OCI-LY7 (cell line): Measurements from ENCODE around the gene CHST11. TPM values are rescaled to one million over a fixed set of nuclear protein-coding genes. Genes with fewer than 3 reads are reported as not detected.

Experiments used
- BruUV-seq: library from RNA; stranded (reverse); fragments of 400-500 nt; replicated peaks from 2 replicates; lab custom pipeline; 2021; lab: Mats Ljungman, UMichigan
- CTCF ChIA-PET: fragments of 300-600 bp; sonication (Branson Sonifier 250); formaldehyde crosslinking; loops from one replicate; lab custom pipeline; 2022; ENCODE audit warnings: antibody characterized with exemption; ENCODE audit not compliant: unreplicated experiment; lab: Charles Lee
- POLR2A ChIA-PET: fragments of 300-600 bp; sonication (Branson Sonifier 250); formaldehyde crosslinking; loops from one replicate; lab custom pipeline; 2022; ENCODE audit warnings: antibody characterized with exemption; lab: Charles Lee
- DNase-seq: peaks from one replicate; pipeline ENCODE4 v3.0.0-alpha.2; 2015; ENCODE audit warnings: low spot score
- H2AFZ ChIP-seq: fragments of 200-600 bp; sonication (generic), shearing (Covaris generic); 2 replicates; pipeline ENCODE4 v1.6.1; 2014; ENCODE audit warnings: mild to moderate bottlenecking, antibody characterized with exemption, low read length, moderate library complexity
- H3K27ac ChIP-seq: fragments of 200-600 bp; sonication (generic); 2 replicates; pipeline ENCODE4 v1.5.1; 2014; ENCODE audit warnings: mixed run types, low read depth, mild to moderate bottlenecking, moderate library complexity, low read length, inconsistent platforms; ENCODE audit not compliant: poor library complexity, severe bottlenecking
- H3K36me3 ChIP-seq: fragments of 200-600 bp; sonication (generic); 2 replicates; pipeline ENCODE4 v1.6.1; 2014; ENCODE audit warnings: mild to moderate bottlenecking, antibody characterized with exemption, low read length, moderate library complexity, mixed read lengths; ENCODE audit not compliant: insufficient read depth
- H3K4me1 ChIP-seq: fragments of 200-600 bp; sonication (generic); 2 replicates; pipeline ENCODE4 v1.5.1; 2014; ENCODE audit warnings: mild to moderate bottlenecking, low read length; ENCODE audit not compliant: insufficient read depth, poor library complexity, severe bottlenecking
- H3K4me2 ChIP-seq: fragments of 200-600 bp; sonication (generic); 2 replicates; pipeline ENCODE4 v1.6.1; 2014; ENCODE audit warnings: mild to moderate bottlenecking, low read length
- H3K4me3 ChIP-seq: fragments of 200-600 bp; sonication (generic); 2 replicates; pipeline ENCODE4 v1.5.1; 2014; ENCODE audit warnings: mild to moderate bottlenecking, low read depth, low read length; ENCODE audit not compliant: poor library complexity, severe bottlenecking
- H3K79me2 ChIP-seq: fragments of 200-600 bp; sonication (generic); 2 replicates; pipeline ENCODE4 v1.6.1; 2016; ENCODE audit warnings: low read depth, mild to moderate bottlenecking, low read length, moderate library complexity, mixed read lengths; ENCODE audit not compliant: insufficient read depth
- H3K9me2 ChIP-seq: fragments of 200-600 bp; sonication (generic); 2 replicates; pipeline ENCODE4 v1.6.1; 2016; ENCODE audit warnings: mild to moderate bottlenecking, low read length, mixed read lengths; ENCODE audit not compliant: insufficient read depth
- H3K9me3 ChIP-seq: fragments of 200-600 bp; sonication (generic); 2 replicates; pipeline ENCODE4 v1.6.1; 2014; ENCODE audit warnings: mild to moderate bottlenecking, mixed run types, low read length, mixed read lengths
- H4K20me1 ChIP-seq: fragments of 200-600 bp; sonication (generic); 2 replicates; pipeline ENCODE4 v1.6.1; 2014; ENCODE audit warnings: mild to moderate bottlenecking, antibody characterized with exemption, low read length, moderate library complexity, mixed read lengths; ENCODE audit not compliant: insufficient read depth
- EZH2phosphoT487 ChIP-seq: fragments of 200-600 bp; sonication (generic); IDR thresholded peaks from 2 replicates; pipeline ENCODE4 v1.6.1; 2018; ENCODE audit warnings: low read depth, borderline replicate concordance, mild to moderate bottlenecking, mixed run types, antibody characterized with exemption, low read length, moderate library complexity, mixed read lengths
- intact Hi-C: fragments of 100-400 bp; cut with micrococcal nuclease; formaldehyde crosslinking; loops from one replicate; pipeline ENCODE4 v1.10.0; 2022; ENCODE audit not compliant: unreplicated experiment
- total RNA-seq, 2 experiments: library from RNA; depleted of rRNA in 1 of 2; stranded (reverse); fragments of >200 nt in 1 of 2; shearing (Covaris generic) in 1 of 2; gene quantifications; 2 replicates each; pipeline ENCODE4 v1.2.3, GENCODE V29; 2014 to 2022
- TF ChIP-seq, protein P1 (sequence below): fragments of 200-600 bp; sonication (generic); conservative IDR thresholded peaks from 2 replicates; pipeline ENCODE4 v1.5.1; 2014; ENCODE audit warnings: mild to moderate bottlenecking, antibody characterized with exemption, low read length, moderate library complexity, mixed read lengths

The CHST11 gene
- total RNA-seq, 2 experiments from 2014 or later: 15.2 to 41.6 TPM

DNA sequence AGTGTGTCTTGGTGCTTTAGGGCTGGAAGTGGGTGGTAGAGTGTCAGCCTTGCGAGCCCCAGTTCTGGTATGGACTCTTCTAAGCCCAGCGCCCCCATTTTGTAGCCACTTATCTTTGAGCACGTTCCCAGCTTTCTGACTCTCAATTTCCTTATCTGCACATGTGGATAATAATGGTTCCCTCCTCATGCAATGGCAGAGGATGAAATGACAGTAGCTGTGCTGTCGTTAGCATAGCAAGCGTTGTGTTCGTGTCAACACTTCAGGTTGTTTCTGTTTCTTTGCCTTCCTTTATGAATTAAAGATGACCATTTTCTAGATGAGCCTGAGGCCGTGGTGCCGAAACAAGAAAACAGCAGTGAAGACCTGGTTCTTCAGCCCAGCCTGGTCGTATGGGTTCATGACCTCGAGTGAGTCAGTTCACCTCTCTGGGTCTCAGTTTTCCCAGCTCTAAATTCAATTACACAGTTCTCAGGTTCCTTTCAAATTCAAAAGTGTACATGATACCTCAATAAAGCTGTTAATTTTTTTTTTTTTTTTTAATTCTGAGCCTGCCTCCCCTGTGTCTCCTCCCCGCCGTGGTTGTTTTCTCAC lies 268.3 kb downstream of the CHST11 start:
- no peak for DNase-seq
- H3K9me2 ChIP-seq: no peaks in the 10 kb centered on the region
- no peak overlapping the region for H3K4me2 ChIP-seq
- POLR2A ChIA-PET: interaction anchor here (0.8 to 1.0 kb wide), 2 partner anchors 306 to 319 kb away, joined by 3 to 4 read pairs; no protein-coding TSS in a partner anchor
- intact Hi-C loops: no loop called here
- no peaks in the 10 kb centered on the region for H3K9me3 ChIP-seq
- no peak overlapping the region for H3K27ac ChIP-seq
- no peaks in the 10 kb centered on the region; the same call in 1 of the 2 replicates for H4K20me1 ChIP-seq
- H3K79me2 ChIP-seq: no peaks in the 10 kb centered on the region
- no peaks in the 10 kb centered on the region for H3K36me3 ChIP-seq
- no peak overlapping the region for H3K4me3 ChIP-seq
- CTCF ChIA-PET: no interaction called here
- H3K4me1 ChIP-seq: peaks cover 16% of the 10 kb centered on the region
- no TSS peak for BruUV-seq
- TF ChIP-seq, protein P1, sequence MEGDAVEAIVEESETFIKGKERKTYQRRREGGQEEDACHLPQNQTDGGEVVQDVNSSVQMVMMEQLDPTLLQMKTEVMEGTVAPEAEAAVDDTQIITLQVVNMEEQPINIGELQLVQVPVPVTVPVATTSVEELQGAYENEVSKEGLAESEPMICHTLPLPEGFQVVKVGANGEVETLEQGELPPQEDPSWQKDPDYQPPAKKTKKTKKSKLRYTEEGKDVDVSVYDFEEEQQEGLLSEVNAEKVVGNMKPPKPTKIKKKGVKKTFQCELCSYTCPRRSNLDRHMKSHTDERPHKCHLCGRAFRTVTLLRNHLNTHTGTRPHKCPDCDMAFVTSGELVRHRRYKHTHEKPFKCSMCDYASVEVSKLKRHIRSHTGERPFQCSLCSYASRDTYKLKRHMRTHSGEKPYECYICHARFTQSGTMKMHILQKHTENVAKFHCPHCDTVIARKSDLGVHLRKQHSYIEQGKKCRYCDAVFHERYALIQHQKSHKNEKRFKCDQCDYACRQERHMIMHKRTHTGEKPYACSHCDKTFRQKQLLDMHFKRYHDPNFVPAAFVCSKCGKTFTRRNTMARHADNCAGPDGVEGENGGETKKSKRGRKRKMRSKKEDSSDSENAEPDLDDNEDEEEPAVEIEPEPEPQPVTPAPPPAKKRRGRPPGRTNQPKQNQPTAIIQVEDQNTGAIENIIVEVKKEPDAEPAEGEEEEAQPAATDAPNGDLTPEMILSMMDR: no peak
- TF ChIP-seq EZH2phosphoT487: no peak
- no peak overlapping the region for H2AFZ ChIP-seq

- Histone ChIP-seq H3K79me2 (no peaks in the 10 kb centered on the region), H2AFZ (no peak overlapping the region), H3K9me2 (no peaks in the 10 kb centered on the region), H3K4me1 (peaks cover 16% of the 10 kb centered on the region), H3K4me3 (no peak overlapping the region), H3K9me3 (no peaks in the 10 kb centered on the region), H3K4me2 (no peak overlapping the region), H3K36me3 (no peaks in the 10 kb centered on the region), H3K27ac (no peak overlapping the region), H4K20me1 (no peaks in the 10 kb centered on the region; the same call in 1 of the 2 replicates)
- TF ChIP-seq, protein P1: no peak
- TF ChIP-seq EZH2phosphoT487: no peak
- ChIA-PET CTCF (no interaction called here), POLR2A (interaction anchor here (0.8 to 1.0 kb wide), 2 partner anchors 305 to 320 kb away, joined by 3 to 4 read pairs; no protein-coding TSS in a partner anchor)
- no peak for DNase-seq
- no TSS peak for BruUV-seq
- intact Hi-C loops: no loop called here
These were observed 268.9 kb downstream of the CHST11 start for GRCh38 chr12:104725610-104726009.
